Right kidney (tissue), 1 donor: ENCODE measurements around the gene ZNF850.

Experiments used
- DNase-seq: peaks from one replicate; pipeline ENCODE4 v3.0.0-alpha.2; 2016

Gene ZNF850

DNA sequence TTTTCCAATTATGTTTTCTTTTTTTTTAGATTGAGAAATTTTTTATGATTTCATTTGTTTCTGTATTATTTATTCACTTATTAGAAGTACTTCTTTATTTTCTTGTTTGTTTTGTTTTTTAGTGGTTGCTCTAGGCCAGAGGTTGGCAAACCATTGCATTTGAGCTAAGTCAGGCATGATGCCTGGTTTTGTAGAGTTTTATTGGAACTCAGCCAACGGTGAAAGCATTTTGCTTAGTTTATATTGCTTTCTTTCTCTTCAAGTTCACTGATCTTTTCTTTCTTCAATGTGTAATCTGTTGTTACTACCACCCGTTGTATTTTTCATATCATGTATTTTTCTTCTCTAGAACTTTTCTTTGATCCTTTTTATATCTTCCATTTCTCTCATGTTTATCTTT lies 65.5 kb downstream of the ZNF850 start:
- no peak for DNase-seq

DNA sequence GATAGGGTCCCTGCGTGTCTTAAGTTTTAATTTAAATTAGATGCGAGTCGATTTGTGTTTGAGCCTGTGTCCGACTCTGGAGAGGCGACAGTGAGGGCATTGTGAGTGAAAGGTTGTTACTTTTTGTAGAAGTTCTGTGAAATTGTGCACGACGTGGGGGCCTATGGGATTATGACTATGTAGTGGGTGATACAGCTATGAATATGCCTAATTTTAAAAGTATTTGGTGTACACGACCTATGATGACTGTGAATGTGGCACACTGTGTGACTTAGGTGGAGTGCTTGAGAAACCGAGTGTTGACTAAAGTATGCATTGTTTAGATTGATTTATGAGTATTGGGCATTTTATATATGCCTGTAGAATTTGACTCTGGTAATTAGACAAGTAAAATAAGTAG lies 84.5 kb downstream of the ZNF850 start:
- no peak for DNase-seq

DNA sequence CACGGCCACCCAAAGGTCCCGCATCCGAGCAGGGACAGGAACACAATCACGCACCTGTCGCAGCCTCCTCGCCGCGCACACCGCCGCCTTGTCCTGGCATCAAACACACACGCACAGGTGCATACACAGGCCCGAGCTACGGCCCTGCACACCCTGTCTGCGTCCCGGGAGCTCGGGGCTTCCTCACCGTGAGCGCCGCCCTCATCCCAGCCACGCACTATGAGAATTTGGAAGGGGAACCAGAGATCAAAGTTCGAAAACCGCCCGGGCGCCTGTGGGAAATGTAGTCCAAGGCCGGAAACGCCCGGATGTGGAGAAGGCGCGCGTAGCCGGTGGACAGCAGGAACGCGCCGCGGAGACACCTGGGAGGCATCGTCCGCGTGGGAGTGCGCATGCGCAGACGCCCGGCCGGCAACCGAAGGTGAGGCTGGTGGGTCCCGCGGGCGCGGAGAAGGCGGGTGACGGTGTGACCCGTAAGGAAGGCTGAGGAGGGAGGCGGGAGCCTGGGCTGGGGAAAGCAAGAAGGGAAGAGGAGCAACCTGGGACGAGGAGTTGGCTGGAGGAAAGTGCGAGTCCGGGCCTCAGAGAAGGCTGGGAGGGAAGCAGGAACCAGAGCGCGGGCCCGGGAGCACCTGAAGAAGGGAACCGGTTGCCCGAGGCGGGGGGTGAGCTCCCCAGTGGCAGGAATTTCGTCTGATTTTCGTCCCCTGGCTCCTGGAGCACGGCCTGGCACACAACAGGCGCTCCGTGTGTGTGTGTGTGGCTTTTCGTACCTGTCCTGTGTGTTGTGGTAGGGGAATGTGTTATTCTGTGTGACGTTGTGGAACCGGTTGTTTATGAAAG lies 85.2 kb downstream of the ZNF850 start, which contains the start of gene ZNF567:
TSS of gene ZNF567 (plus strand) at position 399 of the 843 bp plus-strand sequence. CDS start 7,256 bp downstream, outside the sequence.
- peak; percentile 95 for DNase-seq

DNA sequence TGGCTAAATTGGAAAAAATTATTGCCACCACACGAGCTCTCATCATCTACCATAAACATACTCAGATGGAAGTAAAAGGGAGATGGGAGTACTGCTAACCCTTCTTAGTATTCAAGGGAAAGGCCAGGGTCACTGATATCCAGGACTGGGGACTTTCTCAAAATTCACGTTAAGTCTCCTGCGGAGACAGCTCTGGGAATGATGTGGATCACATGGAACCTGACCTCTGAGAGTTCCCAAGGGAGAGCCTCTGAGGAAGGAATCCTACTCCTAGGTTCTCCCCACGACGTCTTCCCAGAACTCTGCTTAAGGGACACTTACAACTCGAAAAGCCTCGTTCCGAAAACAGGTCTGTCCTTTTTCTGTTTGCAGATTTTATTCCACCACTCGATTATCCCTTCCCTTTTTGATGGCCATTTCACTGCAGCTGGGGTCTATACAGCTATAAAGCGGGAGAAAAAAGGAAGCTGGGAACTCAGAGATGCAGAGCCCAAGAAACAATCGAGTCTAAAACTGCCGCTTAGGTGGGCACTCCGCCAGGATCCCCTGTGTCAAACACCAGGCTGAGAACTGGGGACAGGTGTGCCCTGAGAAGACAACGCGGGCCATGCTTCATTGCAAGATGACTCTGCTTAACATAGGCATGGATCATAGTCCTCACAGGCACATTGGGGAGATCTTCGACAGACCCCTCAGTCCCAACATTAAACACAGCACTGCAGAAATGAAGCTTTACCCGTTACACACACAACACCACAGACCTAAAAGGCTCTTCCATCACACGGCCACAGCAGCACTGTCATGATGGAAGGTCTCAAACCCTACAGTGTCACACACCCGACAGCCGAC lies 86.0 kb downstream of the ZNF850 start:
- DNase-seq: no peak

DNA sequence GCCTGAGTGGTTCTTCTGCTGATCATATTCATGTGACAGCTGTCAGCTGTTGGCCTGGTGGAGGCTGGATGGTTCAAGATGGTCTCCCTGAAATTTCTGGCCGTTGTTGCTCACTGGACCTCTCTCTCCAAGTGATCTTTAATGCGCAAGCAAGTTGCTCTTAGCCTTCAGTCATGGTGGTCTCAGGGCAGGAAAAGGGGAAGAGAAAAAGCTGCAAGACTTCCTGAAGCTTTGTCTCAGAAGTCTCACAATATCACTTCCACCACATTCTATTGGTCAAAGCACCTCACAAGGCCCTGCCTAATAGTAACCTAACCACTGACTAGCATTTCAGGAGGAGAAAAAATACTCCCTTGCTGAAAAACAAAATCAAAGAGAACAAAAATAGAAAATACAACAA lies 86.8 kb downstream of the ZNF850 start:
- DNase-seq: no peak

DNA sequence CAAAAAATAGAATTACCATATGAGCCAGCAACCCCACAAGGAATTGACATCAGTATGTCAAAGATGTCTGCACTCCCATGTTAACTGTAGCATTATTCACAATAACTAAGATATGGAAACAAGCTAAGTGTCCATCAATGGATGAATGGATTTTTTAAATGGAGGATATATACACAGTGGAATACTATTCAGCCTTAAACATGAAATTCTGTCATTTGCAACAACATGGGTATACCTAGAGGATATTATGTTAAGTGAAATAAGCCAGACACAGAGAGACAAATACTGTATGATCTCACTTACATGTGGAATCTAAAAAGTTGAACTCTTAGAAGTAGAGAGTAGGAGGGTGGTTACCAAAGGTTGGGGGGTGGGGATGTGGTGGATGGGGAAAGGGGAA lies 93.2 kb downstream of the ZNF850 start:
- DNase-seq: no peak

DNA sequence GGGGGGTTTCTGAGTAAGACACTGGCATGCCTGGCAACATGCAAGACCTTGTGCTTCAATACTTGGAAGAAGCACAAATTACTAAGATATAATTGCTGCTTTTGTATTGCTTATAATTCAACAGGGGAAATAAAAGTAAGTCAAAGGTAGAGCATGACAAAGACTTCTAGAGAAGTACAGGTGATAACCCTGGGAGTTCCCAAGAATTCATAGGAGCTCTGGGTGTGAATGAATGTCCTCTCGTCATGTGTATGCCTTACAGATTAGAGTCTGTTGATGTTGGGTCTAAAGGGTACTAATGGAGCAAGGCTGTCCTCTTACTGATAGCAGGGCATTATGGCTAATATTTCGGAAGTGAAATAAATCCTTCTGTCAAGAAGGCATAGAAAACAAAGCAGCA lies 98.4 kb downstream of the ZNF850 start:
- no peak for DNase-seq

DNA sequence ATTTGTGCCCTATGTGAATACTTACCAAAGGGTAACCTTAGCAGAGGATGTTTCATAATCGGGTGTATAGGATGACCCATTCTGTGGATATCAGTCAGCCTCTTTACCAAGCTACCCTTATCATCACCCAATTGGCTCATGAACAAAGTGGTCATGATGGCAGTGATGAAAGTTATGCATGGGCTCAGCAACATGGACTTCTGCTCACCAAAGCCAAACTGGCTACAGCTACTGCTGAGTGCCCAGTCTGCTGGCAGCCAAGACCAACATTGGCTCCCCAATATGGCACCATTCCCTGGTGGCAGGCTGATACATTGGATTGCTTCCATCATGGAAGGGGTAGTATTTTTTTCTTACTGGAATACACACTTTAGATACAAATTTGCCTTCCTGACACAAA lies 100.2 kb downstream of the ZNF850 start:
- DNase-seq: no peak

DNA sequence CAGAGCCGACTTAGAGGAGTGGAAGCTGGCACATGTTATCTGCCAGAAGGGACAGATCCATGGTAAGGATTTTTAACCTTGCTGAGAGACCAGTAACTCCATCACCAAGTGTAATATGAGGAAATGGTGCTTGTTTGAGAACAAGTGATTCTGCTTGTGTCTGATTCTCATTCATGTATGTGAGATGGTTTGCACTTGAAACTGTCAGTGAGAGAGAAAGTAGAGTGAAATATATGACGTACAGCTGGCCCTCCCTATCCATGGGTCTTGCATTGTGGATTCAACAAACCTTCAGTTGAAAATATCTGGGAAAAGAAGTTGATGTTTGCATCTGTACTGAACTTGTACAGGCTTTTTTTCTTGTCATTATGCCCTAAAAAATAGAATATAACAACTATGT lies 104.0 kb downstream of the ZNF850 start:
- DNase-seq: no peak

DNA sequence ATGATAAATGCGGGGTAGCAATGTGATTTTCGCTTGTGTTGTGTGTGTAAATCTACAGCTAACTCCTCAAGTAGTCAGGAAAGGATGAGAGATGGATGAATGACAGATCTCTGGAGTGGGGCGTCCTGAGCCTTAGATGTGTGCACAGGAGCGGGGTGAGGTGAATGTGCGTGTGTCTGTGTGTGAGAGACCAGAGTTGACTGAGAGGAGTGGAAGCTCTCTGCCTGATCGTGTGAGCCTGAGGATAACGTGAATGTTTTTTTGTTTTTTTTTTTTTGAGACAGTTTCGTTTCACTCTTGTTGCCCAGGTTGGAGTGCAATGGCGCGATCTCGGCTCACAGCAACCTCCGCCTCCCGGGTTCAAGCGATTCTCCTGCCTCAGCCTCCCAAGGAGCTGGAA lies 106.8 kb downstream of the ZNF850 start:
- no peak for DNase-seq
